Measurements from ENCODE around the gene PRICKLE1.

DNA sequence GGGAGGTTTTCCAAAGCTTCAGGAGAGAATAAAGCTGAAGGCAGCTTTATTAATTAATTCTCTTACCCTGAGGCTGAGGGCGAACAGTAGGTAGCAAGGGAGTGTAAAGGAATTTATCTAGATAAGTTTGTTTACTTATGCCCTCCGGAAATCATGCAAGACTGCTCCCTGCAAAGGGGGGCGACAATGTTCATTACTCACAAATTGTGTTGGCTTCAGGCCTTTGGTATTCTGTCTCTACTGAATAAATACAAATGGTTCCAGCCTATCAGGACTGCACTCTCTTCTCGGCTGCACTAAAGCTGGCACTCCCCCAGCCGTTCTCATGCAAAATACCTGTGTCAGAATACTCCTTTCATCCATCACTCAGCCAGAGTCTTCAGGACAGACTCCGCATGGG is 142.8 kb downstream of the PRICKLE1 start:
- no peak for TF ChIP-seq CREB1 (IDR thresholded peaks at IDR 0.05; ENCODE audit: low read depth)
- TF ChIP-seq CBX5 (IDR thresholded peaks at IDR 0.05; ENCODE audit: low read depth): no peak
- TF ChIP-seq PAX5 (IDR thresholded peaks at IDR 0.05; ENCODE audit: borderline replicate concordance, low read depth, low read length): no peak
- TF ChIP-seq POLR2A (IDR thresholded peaks at IDR 0.05; ENCODE audit: low read depth, low read length): no peak
- TF ChIP-seq YY1 (IDR thresholded peaks at IDR 0.05; ENCODE audit: low read depth, low read length): no peak

Measured in GM12878 (cell line).